Effector memory CD4-positive, alpha-beta T cell (primary cell): ENCODE data around the gene GSC2.

Source experiments
- DNase-seq, 3 donors: peaks; one replicate each; pipeline ENCODE4 v3.0.0-alpha.2; 2020
- H3K27ac ChIP-seq: 2 replicates; pipeline ENCODE4 v1.7.0; 2013; ENCODE audit warnings: mild to moderate bottlenecking, low read length, moderate library complexity; ENCODE audit not compliant: insufficient read depth, poor library complexity, severe bottlenecking
- H3K27me3 ChIP-seq: replicated peaks from 2 replicates; pipeline ENCODE4 v1.7.0; 2013; ENCODE audit warnings: mild to moderate bottlenecking, low read length; ENCODE audit not compliant: insufficient read depth, control insufficient read depth, poor library complexity, severe bottlenecking
- H3K36me3 ChIP-seq: 2 replicates; pipeline ENCODE4 v1.7.0; 2013; ENCODE audit warnings: mild to moderate bottlenecking, low read length, moderate library complexity; ENCODE audit not compliant: control insufficient read depth, insufficient read depth
- H3K4me1 ChIP-seq: 2 replicates; pipeline ENCODE4 v1.7.0; 2013; ENCODE audit warnings: low read length, mild to moderate bottlenecking; ENCODE audit not compliant: control insufficient read depth, insufficient read depth, poor library complexity, severe bottlenecking
- H3K4me3 ChIP-seq: 2 replicates; pipeline ENCODE4 v1.7.0; 2013; ENCODE audit warnings: low read length, low read depth, mild to moderate bottlenecking; ENCODE audit not compliant: insufficient read depth, poor library complexity, severe bottlenecking
- H3K9me3 ChIP-seq: 2 replicates; pipeline ENCODE4 v1.7.0; 2013; ENCODE audit warnings: mild to moderate bottlenecking, low read length, moderate library complexity; ENCODE audit not compliant: control insufficient read depth

Gene GSC2

DNA sequence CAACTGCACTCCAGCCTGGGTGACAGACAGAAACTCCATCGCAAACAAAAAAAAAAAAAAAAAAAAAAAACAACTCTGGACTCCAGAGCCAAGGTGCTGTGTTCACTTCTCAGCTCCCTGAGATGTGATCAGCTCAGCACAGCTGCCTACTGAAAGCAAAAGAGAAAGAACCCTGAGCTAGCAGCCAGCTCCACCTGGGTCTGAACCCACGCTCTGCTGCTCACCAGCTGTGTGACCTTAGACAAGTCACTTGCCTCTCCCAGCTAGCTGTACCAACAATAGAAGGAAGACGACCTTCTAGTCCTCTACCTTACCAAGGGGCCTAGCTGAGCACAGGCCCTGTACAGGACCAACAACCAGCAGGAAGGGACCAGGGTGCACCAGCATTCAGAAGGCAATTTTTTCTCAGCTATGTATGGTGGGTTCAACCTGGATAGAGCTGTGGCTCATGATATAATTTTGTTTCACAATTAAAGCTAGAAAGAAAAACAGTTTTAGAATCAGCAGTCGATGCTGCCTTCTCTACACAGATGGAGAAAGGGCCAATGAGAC is 31.7 kb downstream of the GSC2 start:
- Histone ChIP-seq H3K9me3 (no peaks in the 10 kb centered on the region), H3K4me1 (peaks cover 62% of the 10 kb centered on the region), H3K27ac (no peak overlapping the region), H3K4me3 (no peak overlapping the region), H3K27me3 (no peaks in the 10 kb centered on the region), H3K36me3 (no peaks in the 10 kb centered on the region)
- DNase-seq = no peak

DNA sequence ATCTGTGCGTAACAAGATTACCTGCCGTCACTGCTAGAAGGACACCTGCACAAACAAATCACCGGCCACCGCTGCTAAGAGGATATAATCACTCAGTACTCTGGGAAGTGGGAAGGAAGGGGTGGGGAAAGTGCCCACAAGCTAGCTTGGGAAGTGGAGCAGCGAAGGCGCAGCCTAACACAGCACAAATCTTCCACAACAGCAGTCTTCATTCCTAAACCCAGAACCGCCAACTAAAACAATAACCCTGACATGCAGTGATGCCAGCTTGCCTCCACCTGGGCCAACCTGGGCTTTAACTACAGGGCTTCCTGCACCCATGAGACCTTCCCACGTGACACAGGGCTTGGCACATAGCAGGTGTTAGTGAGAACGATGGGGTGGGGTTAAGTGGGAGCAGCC is 33.0 kb downstream of the GSC2 start:
- Histone ChIP-seq H3K4me3 (no peak overlapping the region), H3K9me3 (no peaks in the 10 kb centered on the region), H3K27me3 (no peaks in the 10 kb centered on the region), H3K4me1 (peaks cover 56% of the 10 kb centered on the region), H3K36me3 (no peaks in the 10 kb centered on the region), H3K27ac (no peak overlapping the region)
- DNase-seq = no peak

DNA sequence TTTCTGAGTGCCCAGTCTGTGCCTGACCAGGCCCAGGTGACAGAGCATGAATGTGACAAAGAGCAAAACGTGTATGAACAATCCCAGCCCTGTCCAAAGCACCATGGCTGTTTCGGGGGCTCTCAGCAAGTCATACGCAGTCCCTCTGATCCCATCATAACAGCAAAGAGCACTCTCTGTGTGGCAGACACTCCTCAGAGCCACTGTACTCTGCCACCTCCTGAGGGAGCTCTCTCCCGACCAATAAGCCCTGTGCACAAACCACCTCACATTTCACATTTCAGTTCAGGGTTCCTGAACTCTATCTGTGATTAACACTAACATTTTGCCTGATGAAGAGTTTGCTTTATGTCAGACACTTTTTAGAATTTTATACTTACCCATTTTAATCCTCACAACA is 34.5 kb downstream of the GSC2 start:
- Histone ChIP-seq H3K4me1 (peaks cover 60% of the 10 kb centered on the region), H3K4me3 (no peak overlapping the region), H3K27me3 (no peaks in the 10 kb centered on the region), H3K36me3 (no peaks in the 10 kb centered on the region), H3K9me3 (no peaks in the 10 kb centered on the region), H3K27ac (no peak overlapping the region)
- DNase-seq = no peak

DNA sequence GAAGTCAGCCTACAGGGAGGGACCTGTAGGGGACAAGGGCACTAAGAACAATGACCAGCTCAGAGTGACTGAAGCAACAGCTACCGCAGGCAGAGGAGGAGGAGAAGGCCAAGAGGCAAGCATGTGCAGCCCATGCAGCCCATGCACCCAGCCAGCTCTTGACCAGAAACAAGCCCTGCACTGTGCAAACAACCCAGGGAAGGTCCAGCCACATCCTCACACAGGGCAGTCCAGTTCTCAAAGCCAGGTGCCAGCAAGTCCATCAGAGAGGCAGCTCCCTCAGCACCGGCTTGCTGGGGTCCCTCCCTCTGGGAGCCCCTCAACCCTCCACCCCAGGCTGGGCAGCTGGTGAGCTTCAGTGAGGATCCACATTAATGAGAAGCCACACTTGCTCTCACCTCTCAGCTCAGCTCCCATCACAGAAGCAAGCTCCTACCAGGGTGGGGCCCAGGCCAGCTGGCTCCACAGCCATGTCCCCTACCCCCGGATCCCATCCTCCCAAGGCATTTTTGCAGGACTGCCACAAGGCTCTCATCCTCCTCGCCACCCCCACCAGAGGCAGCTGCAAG is 35.0 kb downstream of the GSC2 start:
- no peak overlapping the region for H3K4me3 ChIP-seq
- no peaks in the 10 kb centered on the region for H3K36me3 ChIP-seq
- no peaks in the 10 kb centered on the region for H3K27me3 ChIP-seq
- H3K9me3 ChIP-seq = no peaks in the 10 kb centered on the region
- H3K27ac ChIP-seq = no peak overlapping the region
- no peak for DNase-seq
- H3K4me1 ChIP-seq = peaks cover 60% of the 10 kb centered on the region

DNA sequence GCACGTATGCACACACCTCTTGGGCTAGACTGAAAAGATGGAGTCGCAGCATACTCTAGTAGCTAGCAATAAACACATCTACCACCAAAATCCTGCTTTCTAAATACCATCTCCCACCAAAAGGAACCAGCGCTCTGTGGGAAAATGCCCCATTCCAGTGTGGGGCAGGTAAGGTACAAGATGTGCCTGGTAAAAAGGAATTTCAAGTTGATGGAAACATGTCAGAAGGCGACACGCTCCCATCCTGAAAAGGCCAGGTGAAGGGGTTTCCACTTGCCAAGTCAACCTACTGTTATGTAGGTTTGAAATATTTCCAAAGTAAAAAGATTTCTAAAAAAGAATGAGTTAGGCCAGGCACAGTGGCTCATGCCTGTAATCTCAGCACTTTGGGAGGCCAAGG is 36.7 kb downstream of the GSC2 start:
- H3K4me1 ChIP-seq = peaks cover 59% of the 10 kb centered on the region
- H3K9me3 ChIP-seq = no peaks in the 10 kb centered on the region
- H3K27me3 ChIP-seq = no peaks in the 10 kb centered on the region
- no peak overlapping the region for H3K27ac ChIP-seq
- H3K36me3 ChIP-seq = no peaks in the 10 kb centered on the region
- H3K4me3 ChIP-seq = no peak overlapping the region
- DNase-seq = no peak

DNA sequence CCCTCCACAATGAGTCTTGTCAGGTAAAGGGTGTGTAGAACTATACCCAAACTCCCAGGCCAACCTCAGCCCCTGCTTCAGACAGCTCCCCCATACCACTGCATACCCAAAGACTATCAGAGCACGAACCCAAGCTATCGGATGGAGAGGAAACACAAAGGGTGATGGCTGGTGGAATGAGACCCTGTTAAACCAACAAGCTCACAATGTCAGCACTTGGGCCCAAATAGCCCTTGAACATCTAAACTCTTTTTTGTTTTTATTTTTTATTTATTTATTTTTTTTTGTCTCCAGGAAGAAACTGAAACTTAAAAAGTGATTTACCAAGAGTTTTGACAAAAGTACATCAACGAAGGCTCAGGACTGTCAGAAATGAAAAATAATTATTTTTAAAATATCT is 38.5 kb downstream of the GSC2 start:
- H3K27me3 ChIP-seq = no peaks in the 10 kb centered on the region
- no peaks in the 10 kb centered on the region for H3K36me3 ChIP-seq
- H3K9me3 ChIP-seq = no peaks in the 10 kb centered on the region
- H3K4me3 ChIP-seq = no peak overlapping the region
- H3K27ac ChIP-seq = no peak overlapping the region
- DNase-seq = no peak
- peaks cover 46% of the 10 kb centered on the region for H3K4me1 ChIP-seq

DNA sequence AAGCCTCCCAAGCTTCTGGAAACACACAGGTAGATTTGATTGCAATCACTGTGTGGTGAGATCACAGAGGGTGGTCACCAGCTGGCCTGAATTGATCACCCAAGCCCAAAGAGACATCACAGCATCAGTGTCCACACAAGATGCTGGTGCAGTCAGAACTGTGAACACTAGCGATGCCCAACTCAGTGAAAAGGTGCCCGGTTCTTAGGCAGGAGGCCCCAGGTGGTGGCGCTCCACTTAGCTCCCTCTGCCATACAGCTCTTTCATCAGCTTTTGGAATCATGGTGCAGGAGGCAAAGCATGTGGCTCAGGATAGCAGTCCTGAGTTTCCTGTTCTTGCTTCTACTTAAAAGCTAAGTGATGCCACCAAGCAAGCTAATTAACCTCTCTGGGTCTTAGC is 39.0 kb downstream of the GSC2 start:
- Histone ChIP-seq H3K27me3 (no peaks in the 10 kb centered on the region), H3K27ac (peak overlapping the region; percentile 43), H3K9me3 (no peaks in the 10 kb centered on the region), H3K4me3 (no peak overlapping the region), H3K4me1 (peaks cover 41% of the 10 kb centered on the region), H3K36me3 (no peaks in the 10 kb centered on the region)
- no peak for DNase-seq

DNA sequence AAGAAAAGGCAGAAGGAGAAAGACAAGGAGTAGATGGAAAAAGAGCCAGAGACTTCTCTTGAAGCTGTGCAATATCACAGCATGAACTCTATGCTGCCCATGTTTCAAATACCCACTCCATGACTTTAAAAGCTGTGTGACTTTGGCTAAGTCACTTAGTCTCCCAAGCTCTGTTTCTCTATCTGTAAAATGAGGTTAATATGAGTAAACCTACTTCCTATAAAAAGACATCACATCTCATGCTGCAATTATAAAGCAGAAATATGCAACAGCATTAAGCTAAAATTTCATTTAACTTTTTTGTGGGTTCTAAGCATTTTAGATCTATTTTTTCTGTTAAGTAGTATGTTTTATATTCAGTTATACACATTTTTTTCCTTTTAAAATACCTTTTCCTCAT is 39.4 kb downstream of the GSC2 start:
- no peak overlapping the region for H3K4me3 ChIP-seq
- no peaks in the 10 kb centered on the region for H3K9me3 ChIP-seq
- no peaks in the 10 kb centered on the region for H3K36me3 ChIP-seq
- no peak for DNase-seq
- no peaks in the 10 kb centered on the region for H3K27me3 ChIP-seq
- H3K4me1 ChIP-seq = peaks cover 37% of the 10 kb centered on the region
- peak overlapping the region; percentile 43 for H3K27ac ChIP-seq

DNA sequence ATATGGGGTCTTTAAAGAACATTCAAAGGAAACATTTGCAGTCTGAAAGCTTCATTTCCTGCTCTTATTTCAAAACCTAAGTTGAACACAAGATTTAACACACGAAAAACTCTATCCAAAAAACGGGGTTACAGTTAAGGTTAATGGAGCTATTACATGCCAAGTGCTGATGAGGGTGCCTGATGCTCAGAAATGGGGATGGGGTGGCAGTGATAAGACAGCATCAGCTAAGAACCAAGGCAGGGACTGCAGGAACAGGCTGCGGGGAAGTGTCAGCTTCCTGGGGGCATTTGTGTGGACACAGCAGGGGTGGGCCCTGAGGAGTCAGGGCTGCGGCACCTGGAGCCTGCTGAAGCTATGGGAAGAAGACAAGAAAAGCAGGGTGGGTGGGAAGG is 40.0 kb downstream of the GSC2 start:
- H3K4me1 ChIP-seq = peaks cover 33% of the 10 kb centered on the region
- H3K9me3 ChIP-seq = no peaks in the 10 kb centered on the region

DNA sequence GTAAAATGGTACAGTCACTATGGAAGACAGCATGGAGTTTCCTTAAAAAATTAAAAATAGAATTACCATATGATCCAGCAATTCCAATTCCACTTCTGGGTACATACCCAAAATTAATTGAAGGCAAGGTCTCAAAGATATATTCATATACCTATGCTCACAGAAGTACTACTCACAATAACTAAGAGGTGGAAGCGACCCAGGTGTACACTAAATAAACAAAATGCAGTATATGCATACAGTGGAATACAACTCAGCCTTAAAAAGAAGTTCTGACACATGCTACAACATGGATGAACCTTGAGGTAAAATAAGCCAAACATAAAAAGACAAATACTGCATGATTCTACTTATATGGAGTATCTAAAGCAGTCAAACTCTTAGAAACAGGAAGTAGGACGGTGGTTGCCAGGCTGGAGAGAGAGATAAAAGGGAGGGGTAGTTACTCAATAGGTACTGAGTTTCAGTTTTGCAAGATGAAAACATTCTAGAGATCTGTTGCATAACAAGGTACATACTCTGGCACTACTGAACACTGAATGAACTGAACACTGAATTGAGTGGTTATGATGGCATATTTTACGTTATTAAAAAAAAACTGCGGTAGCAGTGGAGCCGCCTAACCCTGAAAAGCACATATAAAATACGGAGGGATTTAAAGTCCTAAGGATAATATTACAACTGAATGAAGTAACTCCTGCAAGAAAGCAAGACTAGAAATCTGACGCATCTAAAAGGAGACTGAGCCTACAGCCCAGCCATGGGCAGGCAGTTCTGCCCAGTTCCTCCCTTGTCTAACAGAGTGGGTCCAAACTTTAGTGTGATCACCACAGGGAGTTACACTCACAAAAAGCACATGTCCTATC is 40.7 kb downstream of the GSC2 start:
- H3K36me3 ChIP-seq = no peaks in the 10 kb centered on the region
- peak overlapping the region; percentile 67 for H3K27ac ChIP-seq
- H3K4me3 ChIP-seq = peak overlapping the region; percentile 15
- peaks cover 31% of the 10 kb centered on the region for H3K4me1 ChIP-seq
- no peaks in the 10 kb centered on the region for H3K27me3 ChIP-seq
- DNase-seq = peak; percentile 36 to 46 (median 39)
- H3K9me3 ChIP-seq = no peaks in the 10 kb centered on the region

More for the DNA sequence above, 40.0 kb downstream of the GSC2 start:
- no peaks in the 10 kb centered on the region for H3K36me3 ChIP-seq
- no peak for DNase-seq
- H3K27me3 ChIP-seq = no peaks in the 10 kb centered on the region
- H3K27ac ChIP-seq = peak overlapping the region; percentile 67
- peak overlapping the region; percentile 15 for H3K4me3 ChIP-seq
